ENCODE results near the gene UQCRFS1.
"Not testable (repeated sequence)": the region's sequence is repeated elsewhere in the genome, so short reads cannot be mapped to it uniquely, and the experiment has no call there.

GRCh38 chr19:29210502-29210901 lies 2.4 kb downstream of the UQCRFS1 start:
- TF ChIP-seq, protein P1, sequence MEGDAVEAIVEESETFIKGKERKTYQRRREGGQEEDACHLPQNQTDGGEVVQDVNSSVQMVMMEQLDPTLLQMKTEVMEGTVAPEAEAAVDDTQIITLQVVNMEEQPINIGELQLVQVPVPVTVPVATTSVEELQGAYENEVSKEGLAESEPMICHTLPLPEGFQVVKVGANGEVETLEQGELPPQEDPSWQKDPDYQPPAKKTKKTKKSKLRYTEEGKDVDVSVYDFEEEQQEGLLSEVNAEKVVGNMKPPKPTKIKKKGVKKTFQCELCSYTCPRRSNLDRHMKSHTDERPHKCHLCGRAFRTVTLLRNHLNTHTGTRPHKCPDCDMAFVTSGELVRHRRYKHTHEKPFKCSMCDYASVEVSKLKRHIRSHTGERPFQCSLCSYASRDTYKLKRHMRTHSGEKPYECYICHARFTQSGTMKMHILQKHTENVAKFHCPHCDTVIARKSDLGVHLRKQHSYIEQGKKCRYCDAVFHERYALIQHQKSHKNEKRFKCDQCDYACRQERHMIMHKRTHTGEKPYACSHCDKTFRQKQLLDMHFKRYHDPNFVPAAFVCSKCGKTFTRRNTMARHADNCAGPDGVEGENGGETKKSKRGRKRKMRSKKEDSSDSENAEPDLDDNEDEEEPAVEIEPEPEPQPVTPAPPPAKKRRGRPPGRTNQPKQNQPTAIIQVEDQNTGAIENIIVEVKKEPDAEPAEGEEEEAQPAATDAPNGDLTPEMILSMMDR (IDR thresholded peaks at IDR 0.05 in 4 of 5, conservative IDR thresholded peaks at IDR 0.05 in 1 of 5) = not testable (repeated sequence)
- TF ChIP-seq POLR2A (IDR thresholded peaks at IDR 0.05) = not testable (repeated sequence)
